Neuron (in vitro differentiated cells): ENCODE data around the gene ENG.
"Not testable (repeated sequence)": the region's sequence is repeated elsewhere in the genome, so short reads cannot be mapped to it uniquely, and the experiment has no call there.

Experiments used
- H2AFZ ChIP-seq: one replicate; pipeline ENCODE4 v1.6.1; 2013; ENCODE audit warnings: low read depth, mild to moderate bottlenecking, inconsistent platforms, low read length, moderate library complexity
- H3K27me3 ChIP-seq: one replicate; pipeline ENCODE4 v1.6.1; 2013; ENCODE audit warnings: low read length; ENCODE audit not compliant: insufficient read depth
- H3K36me3 ChIP-seq: one replicate; pipeline ENCODE4 v1.6.1; 2013; ENCODE audit warnings: low read length; ENCODE audit not compliant: insufficient read depth
- H3K4me1 ChIP-seq: one replicate; pipeline ENCODE4 v1.6.1; 2013; ENCODE audit warnings: low read length; ENCODE audit not compliant: insufficient read depth
- H3K4me3 ChIP-seq: 2 replicates; pipeline ENCODE4 v1.5.1; 2013; ENCODE audit warnings: mild to moderate bottlenecking, low read length, moderate library complexity
- H3K9me3 ChIP-seq: one replicate; pipeline ENCODE4 v1.6.1; 2013; ENCODE audit warnings: low read length

Gene ENG

DNA sequence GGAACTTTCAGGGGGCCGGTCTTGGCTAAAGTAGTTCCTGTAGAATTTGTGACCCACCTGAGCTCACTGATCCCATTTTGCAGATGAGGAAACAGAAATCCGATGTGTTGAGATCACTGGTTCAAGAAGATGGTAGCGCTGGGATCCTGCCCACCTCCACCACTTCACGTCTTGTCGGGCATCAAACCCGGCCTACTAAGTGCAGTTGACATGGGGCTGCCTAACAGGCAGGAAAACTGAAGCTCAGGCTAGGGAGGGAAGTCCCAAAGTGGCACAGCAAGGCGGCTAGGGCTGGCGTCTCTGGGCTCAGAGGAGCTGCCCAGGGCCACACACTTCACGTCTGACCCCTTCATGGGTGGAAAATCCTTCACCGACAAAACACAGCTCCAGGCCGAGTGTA is 502 bp upstream of the ENG start:
- no peak overlapping the region for H3K4me3 ChIP-seq
- H3K27me3 ChIP-seq: peaks cover 2% of the 10 kb centered on the region
- H3K4me1 ChIP-seq: no peaks in the 10 kb centered on the region
- no peaks in the 10 kb centered on the region for H3K36me3 ChIP-seq
- no peaks in the 10 kb centered on the region for H3K9me3 ChIP-seq
- H2AFZ ChIP-seq: no peak overlapping the region

DNA sequence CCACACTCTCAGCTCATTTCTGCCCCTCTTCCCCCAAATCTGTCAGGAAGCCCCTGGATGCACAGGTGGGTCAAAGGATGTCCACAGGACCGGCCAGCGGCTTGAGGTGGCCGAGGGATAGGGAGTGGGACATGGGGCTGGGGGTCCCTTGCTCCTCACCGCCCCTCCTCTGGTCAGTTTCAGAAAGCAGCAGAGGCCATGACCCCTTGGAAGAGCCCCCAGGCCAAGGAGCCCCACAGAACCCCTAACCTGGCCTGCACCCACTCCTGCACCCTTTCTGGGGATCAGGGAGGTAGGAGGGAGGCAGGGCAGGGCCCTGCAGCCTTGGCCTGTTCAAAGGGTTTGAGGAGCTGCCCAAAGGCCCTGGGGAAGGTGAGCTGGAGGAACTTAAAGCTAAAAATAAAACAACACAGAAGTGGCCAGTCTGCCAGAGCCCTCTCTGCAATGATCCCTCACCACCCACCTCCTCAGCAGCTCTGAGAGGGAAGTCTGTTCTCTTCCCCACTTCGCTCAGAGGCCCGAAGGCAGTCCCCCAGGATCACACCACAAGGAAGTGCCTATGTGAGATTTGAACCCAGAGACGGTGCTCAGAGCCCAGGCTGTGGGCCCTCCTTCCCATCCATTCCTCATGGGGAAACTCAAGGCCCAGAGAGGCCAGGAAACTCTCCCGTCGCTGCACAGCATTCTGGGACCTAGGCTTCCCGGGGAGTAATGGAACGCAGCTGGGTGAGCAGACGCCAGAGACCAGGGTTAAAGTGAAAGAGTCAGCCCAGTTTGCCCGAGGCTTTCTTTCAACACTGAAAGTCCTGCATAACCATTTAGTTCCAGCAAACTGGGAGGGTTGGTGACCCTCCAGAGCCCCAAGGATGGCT is 910 bp downstream of the ENG start:
- Histone ChIP-seq H3K4me3 (no peak overlapping the region), H2AFZ (no peak overlapping the region), H3K27me3 (peaks cover 2% of the 10 kb centered on the region), H3K36me3 (no peaks in the 10 kb centered on the region), H3K9me3 (peaks cover 5% of the 10 kb centered on the region), H3K4me1 (no peaks in the 10 kb centered on the region)

DNA sequence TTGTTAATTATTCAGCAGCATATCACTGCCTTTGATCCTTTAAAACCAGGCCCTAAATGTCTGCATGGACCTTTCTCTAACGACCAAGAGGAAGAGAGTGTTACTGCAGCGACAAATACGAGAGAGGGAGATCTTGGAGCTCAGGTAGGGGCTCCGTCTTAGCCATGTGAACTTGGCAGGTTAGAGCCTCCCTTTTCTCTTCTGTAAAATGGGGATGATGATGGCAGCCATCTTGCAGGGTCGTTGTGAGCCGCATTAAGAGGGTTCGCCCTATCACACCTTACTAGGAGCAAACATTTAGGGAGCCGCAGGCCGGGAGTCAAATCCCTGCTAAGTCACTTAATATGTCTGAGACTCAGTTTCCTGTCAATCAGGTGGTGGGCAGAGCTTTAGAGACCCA is 1.6 kb downstream of the ENG start:
- no peak overlapping the region for H3K4me3 ChIP-seq

DNA sequence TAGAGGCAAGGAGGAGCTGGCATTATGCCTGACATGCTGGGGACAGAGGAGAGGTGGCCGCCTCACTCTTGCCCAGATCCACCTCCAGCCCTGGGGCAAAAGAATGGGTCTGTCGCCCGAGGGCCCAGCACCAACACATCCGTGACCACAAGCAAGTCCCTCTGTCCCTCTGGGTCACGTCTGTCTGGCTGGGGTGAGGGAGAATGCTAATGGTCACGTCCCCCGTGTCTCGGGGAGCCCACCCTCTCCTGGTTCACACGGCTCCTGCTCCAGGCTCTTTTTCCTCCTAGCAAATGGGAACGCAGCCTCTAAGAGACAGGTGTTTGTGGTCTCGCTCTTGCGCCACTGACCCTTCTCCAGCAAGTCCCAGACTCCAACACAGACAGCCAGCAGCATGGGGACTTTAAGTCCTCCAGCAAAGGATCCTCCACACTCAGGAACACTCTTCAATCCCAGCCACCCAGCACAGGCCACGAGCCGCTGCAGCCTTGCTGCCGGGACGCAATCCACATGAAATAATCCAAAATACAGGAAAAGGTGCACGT is 4.1 kb downstream of the ENG start:
- Histone ChIP-seq H2AFZ (no peak overlapping the region), H3K27me3 (peaks cover 2% of the 10 kb centered on the region), H3K36me3 (no peaks in the 10 kb centered on the region), H3K4me3 (no peak overlapping the region), H3K4me1 (no peaks in the 10 kb centered on the region), H3K9me3 (peaks cover 5% of the 10 kb centered on the region)

More for the DNA sequence above, 1.6 kb downstream of the ENG start:
- Histone ChIP-seq H3K36me3 (no peaks in the 10 kb centered on the region), H3K9me3 (peaks cover 5% of the 10 kb centered on the region), H3K4me1 (no peaks in the 10 kb centered on the region), H3K27me3 (peaks cover 2% of the 10 kb centered on the region), H2AFZ (no peak overlapping the region)

DNA sequence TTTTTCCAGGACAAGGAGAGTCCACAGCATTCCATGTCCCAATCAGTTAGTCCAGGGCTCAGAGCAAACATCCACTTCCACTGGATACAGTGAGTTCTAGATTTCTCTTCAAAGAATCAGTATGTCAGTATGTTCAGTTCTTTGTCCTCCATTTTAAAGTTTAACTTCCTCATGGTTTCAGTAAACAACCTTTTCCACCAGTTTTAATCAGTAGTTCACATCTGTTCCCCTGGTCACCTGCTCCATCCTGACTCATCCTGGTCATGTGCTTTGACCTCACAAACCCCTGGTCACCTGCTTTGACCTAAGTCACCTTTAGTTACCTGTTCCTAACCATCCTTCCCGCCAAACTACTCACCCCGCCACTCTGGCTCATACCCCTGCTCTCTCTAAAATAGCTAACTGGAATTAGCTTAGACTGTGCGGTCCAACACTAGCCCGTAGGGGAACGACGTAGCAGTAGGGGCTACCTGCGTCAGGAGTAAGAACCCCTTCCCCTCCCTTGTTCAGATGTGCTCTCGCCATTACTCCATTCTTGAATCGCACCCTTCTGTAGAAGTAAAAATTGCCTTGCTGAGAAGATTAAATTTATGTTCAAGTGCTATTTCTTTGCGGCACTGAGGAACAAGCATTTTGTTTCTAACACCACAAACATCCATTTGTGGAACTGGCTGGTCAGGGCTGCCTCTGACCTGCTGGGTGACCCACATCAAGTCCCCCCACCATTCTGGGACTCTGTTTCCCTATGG is 5.5 kb downstream of the ENG start:
- no peaks in the 10 kb centered on the region for H3K36me3 ChIP-seq
- peaks cover 2% of the 10 kb centered on the region for H3K27me3 ChIP-seq
- peaks cover 5% of the 10 kb centered on the region for H3K9me3 ChIP-seq
- H3K4me3 ChIP-seq: no peak overlapping the region
- no peaks in the 10 kb centered on the region for H3K4me1 ChIP-seq
- no peak overlapping the region for H2AFZ ChIP-seq

DNA sequence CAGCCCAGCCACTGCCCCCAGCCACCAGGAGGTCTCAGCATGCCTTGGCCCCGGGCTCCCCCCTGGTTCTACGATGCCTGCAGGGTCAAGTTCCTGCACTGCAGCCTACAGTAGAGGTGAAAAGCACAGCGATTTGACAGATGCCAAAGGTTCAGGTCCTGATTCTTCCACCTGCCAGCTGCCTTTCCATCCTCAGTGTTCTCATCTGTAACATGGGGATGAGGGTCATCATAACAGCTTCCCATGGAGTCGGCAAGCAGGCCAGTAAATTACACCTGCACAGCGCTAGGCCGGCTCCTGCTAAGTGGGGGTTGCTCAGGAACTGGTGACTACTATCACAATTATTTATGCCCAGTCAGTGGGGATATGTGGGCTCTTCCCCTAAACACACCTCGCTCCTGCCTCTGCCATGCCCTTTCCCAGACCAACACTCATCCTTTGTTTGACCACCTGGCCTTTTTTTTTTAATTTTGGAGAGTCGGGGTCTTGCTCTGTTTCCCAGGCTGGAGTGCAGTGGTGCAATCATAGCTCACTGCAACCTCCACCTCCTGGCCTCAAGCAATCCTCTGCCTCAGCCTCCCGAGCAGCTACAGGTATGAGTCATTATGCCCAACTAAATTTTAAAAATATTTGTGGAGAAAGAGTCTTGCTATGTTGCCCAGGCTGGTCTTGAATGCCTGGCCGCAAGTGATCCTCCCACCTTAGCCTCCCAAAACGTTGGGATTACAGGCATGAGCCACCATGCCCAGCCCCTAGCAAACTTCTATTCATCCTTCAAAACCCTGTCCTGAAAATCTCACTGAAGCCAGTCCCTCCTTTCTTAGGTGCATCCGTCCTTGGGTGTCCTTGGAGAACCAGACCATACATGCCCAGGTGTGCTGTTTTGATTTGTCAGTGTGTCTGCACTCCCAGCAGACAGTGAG is 6.4 kb downstream of the ENG start:
- Histone ChIP-seq H2AFZ (no peak overlapping the region), H3K27me3 (no peaks in the 10 kb centered on the region), H3K4me3 (no peak overlapping the region), H3K9me3 (peaks cover 5% of the 10 kb centered on the region), H3K36me3 (no peaks in the 10 kb centered on the region), H3K4me1 (no peaks in the 10 kb centered on the region)

DNA sequence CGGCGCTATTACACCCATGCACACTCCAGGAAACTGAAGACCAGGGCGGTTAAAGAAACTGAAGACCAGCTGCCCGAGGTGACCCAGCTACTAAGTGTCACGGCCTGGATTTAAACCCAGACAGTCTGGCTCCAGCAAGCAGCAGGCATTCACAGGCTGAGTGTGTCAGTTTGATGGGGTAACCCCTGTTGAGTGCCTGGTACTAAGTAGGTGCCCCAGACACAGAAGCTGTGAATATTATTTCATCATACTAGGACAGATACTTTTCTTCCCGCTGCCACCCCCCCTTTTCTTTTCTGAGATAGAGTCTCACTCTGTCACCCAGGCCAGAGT is 7.3 kb downstream of the ENG start:
- H2AFZ ChIP-seq: no peak overlapping the region
- H3K36me3 ChIP-seq: no peaks in the 10 kb centered on the region
- H3K4me1 ChIP-seq: no peaks in the 10 kb centered on the region
- peaks cover 5% of the 10 kb centered on the region for H3K9me3 ChIP-seq
- H3K4me3 ChIP-seq: no peak overlapping the region
- no peaks in the 10 kb centered on the region for H3K27me3 ChIP-seq

DNA sequence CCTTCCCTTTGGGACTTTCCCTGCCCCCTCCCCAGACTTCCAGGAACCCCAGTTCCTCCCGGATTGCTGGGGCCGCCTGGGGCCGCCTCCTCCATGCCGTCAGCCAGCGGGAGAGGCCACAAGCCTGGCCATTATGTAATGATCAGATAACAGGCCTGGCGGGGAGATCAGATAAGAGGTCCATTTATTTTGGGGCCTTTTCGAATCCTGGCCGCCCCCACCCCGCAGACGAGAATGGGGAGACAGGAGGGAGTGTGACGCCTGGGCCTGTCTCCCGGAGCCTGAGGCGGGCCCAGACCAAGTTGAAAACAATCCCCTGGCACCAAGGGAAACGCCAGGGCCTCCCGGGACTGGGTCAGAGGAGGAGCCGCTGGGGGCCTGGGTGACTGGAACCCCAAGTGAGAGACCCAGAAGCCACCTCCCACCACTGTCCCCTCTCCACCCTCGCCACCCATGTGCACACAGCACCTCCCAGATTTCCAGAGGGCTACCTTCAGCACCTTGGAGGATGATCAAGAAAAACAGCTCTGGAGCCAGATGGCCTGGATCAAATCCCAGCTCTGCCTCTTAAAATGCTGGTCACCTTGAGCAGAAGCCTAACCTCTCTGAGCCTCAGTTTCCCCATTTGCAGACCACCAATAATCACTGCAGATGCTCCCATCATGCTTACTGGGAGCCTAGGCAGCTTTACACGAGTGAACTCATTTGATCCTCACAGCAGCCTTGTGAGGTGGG is 7.8 kb downstream of the ENG start:
- Histone ChIP-seq H3K4me3 (no peak overlapping the region), H3K9me3 (peaks cover 5% of the 10 kb centered on the region), H3K36me3 (no peaks in the 10 kb centered on the region), H3K27me3 (no peaks in the 10 kb centered on the region), H3K4me1 (no peaks in the 10 kb centered on the region), H2AFZ (no peak overlapping the region)

DNA sequence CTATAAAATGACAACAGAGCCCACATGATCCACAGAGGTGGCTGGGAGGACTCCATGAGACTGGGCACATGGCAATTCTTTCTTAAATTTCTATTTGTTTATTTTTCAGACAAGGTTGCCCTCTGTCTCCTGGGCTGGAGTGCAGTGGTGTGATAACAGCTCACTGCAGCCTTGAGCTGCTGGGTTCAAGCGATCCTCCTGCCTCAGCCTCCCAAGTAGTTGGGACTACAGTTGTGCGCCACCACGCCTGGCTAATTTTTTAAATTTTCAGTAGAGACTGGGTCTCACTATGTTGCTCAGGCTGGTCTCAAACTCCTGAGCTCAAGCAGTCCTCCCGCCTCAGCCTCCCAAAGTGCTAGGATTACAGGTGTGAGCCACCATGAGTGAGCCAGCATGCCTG is 8.8 kb downstream of the ENG start:
- not testable (repeated sequence) for H3K36me3 ChIP-seq, H3K4me1 ChIP-seq, H2AFZ ChIP-seq, H3K4me3 ChIP-seq, H3K27me3 ChIP-seq, H3K9me3 ChIP-seq

DNA sequence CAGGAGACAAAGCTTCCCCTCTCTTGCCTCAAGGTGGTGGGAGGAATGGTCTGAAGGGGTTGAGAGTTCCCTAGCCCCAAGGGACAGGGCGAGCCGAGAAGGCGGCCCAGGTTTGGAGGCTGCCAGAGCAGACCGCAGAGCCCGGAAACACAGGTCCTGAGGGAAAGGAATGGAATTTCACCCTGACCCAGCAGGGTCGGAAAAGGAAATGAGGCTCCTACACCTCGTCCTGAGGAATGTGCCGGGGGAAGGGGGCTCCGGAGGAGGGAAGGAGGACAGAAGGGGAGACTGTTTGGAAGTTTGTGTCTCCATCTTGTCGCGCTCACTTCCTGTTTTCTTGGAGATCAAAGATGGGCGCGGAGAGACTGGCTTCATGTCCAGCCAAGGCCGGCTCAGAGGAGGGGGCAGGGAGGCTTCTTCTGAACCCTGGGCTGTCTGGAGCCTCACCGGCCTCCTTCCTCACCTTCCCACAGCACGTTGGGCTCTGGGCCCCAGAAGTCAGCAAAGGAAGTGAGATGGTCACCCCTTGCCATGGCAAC is 9.6 kb downstream of the ENG start:
- no peak overlapping the region for H3K4me3 ChIP-seq
- no peaks in the 10 kb centered on the region for H3K27me3 ChIP-seq
- no peaks in the 10 kb centered on the region for H3K36me3 ChIP-seq
- H3K4me1 ChIP-seq: no peaks in the 10 kb centered on the region
- H3K9me3 ChIP-seq: peaks cover 5% of the 10 kb centered on the region
- no peak overlapping the region for H2AFZ ChIP-seq

DNA sequence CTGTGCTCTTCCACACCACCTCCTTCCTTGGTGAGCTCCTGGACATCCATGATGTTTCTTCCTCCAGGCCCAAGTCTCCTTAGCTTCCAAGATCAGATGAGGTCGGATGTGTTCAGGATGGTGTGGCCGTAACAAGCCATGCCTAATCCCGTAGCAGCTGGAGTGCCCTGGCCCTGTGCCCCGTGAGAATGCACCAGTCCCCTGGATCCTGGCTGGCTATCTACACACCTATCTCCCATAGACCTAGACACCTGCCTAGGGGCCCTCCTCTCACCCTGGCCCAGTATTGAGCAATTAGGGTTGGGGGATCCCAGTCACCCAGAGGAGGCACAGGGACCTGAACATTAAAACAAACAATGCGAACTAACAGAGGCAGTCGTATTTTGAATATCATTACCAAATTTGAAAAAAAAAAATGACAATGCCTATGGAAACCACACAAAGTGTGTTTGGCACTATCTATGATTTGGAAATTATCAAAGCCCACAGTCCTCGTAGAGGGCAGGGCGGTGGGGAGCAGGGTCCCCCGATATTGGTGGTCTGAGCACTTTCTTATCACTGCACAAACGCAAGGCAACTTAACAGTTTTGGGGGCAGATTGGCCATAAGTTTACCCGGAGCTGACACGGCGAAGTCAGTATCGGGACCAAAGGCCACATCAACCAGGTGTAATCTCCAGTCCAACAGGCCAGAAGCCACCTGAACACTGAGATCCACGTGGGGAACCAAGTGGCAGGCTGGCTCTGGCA is 13.2 kb downstream of the ENG start:
- Histone ChIP-seq H3K4me3 (no peak overlapping the region), H3K9me3 (no peaks in the 10 kb centered on the region), H3K4me1 (peaks cover 17% of the 10 kb centered on the region), H3K36me3 (no peaks in the 10 kb centered on the region), H2AFZ (no peak overlapping the region), H3K27me3 (no peaks in the 10 kb centered on the region)
